Fibroblast of the aortic adventitia (primary cell): ENCODE measurements around the gene MAFF. TPM values are rescaled to one million over a fixed set of nuclear protein-coding genes. Genes with fewer than 3 reads are reported as not detected.

Experiments
- DNase-seq: peaks from one replicate; pipeline ENCODE4 v3.0.0-alpha.2; 2010; ENCODE audit warnings: low read depth
- H3K4me3 ChIP-seq: 2 replicates; pipeline ENCODE4 v1.5.1; 2011; ENCODE audit warnings: low read depth, mild to moderate bottlenecking, control low read depth, low read length, moderate library complexity
- CTCF ChIP-seq: IDR thresholded peaks from 2 replicates; pipeline ENCODE4 v1.5.1; 2011; ENCODE audit warnings: mild to moderate bottlenecking, low read length, control low read depth, inconsistent platforms; ENCODE audit not compliant: insufficient read depth
- small RNA-seq: library from RNA; depleted of rRNA; stranded (forward); fragments of <200 nt; gene quantifications from one replicate; pipeline ENCODE3, GENCODE V24; 2012
- total RNA-seq: library from RNA; depleted of rRNA; stranded (reverse); fragments of >200 nt; gene quantifications from 2 replicates; pipeline ENCODE4 v1.2.3, GENCODE V29; 2012; ENCODE audit warnings: low replicate concordance

The MAFF gene
- total RNA-seq, 1 donor = 33.7 TPM

GRCh38 chr22:38264322-38264843 lies 62.6 kb downstream of the MAFF start:
- TF ChIP-seq CTCF = no peak
- H3K4me3 ChIP-seq = no peak overlapping the region
- no peak for DNase-seq

Small RNA genes lying within 50 kb of the gene (small RNA-seq; reads per million reads assigned to genes)
- gene RN7SL704P = not detected

Other genes with a start within 250 kb of the MAFF start
- 0.54 TPM in 1 of 2 replicates, not detected in the other for gene C22orf23, start 248.4 kb upstream of the MAFF start, total RNA-seq
- gene POLR2F, start 248.3 kb upstream of the MAFF start, total RNA-seq = 18.3 and 112 TPM in 2 replicates
- not detected in 2 replicates for gene SOX10, start 217.4 kb upstream of the MAFF start, total RNA-seq
- gene PICK1, start 144.6 kb upstream of the MAFF start, total RNA-seq = 6.5 and 14.5 TPM in 2 replicates
- 0.18 and 1.6 TPM in 2 replicates for gene SLC16A8, start 117.8 kb upstream of the MAFF start, total RNA-seq
- gene BAIAP2L2, start 91.3 kb upstream of the MAFF start, total RNA-seq = 3.2 and 6.0 TPM in 2 replicates
- gene PLA2G6, start 20.2 kb upstream of the MAFF start, total RNA-seq = 9.3 and 12.3 TPM in 2 replicates
- 20.2 and 46.0 TPM in 2 replicates for gene TMEM184B, start 71.0 kb downstream of the MAFF start, total RNA-seq
- 31.5 and 94.7 TPM in 2 replicates for gene CSNK1E, start 115.4 kb downstream of the MAFF start, total RNA-seq